Breast epithelium (tissue), 4 donors: ENCODE data around the gene ADAMTS17. TPM values are rescaled to one million over a fixed set of nuclear protein-coding genes. Genes with fewer than 3 reads are reported as not detected.

Source experiments
- DNase-seq, 2 donors: peaks; one replicate each; pipeline ENCODE4 v3.0.0-alpha.2; 2019; ENCODE audit warnings: low spot score in 2 of 2
- H3K27ac ChIP-seq, 2 donors: fragments of 200-600 bp; sonication (generic) in 1 of 2; one replicate each; pipeline ENCODE4 v1.5.1; 2016 to 2019; ENCODE audit warnings: mild to moderate bottlenecking in 1 of 2
- H3K27me3 ChIP-seq, 2 donors: fragments of 200-600 bp; sonication (generic) in 1 of 2; one replicate each; pipeline versions ENCODE4 v1.5.1 to v1.6.0; 2017 to 2019; ENCODE audit warnings: control low read depth in 1 of 2, mild to moderate bottlenecking in 1 of 2
- H3K36me3 ChIP-seq: fragments of 200-600 bp; one replicate; pipeline ENCODE4 v1.5.1; 2019
- H3K4me1 ChIP-seq, 2 donors: fragments of 200-600 bp; sonication (generic); one replicate each; pipeline ENCODE4 v1.5.1; 2016 to 2019; ENCODE audit warnings: control low read depth in 1 of 2
- H3K4me3 ChIP-seq, 3 donors: fragments of 200-600 bp; sonication (generic); 1 replicate in 2 of 3; 2 replicates in 1 of 3; pipeline ENCODE4 v1.5.1; 2016 to 2019; ENCODE audit warnings: mild to moderate bottlenecking in 3 of 3, moderate library complexity in 2 of 3
- H3K9me3 ChIP-seq, 2 donors: fragments of 200-600 bp; sonication (generic) in 1 of 2; one replicate each; pipeline ENCODE4 v1.5.1; 2016 to 2019; ENCODE audit warnings: control low read depth in 1 of 2
- CTCF ChIP-seq, 3 donors: fragments of 450-650 bp; IDR thresholded peaks; one replicate each; pipeline ENCODE4 v1.5.1; 2016 to 2017; ENCODE audit warnings: antibody characterized with exemption in 3 of 3, mild to moderate bottlenecking in 3 of 3, moderate library complexity in 3 of 3
- POLR2A ChIP-seq: fragments of 450-650 bp; IDR thresholded peaks from one replicate; pipeline ENCODE4 v1.6.1; 2016; ENCODE audit warnings: antibody characterized with exemption, mild to moderate bottlenecking, moderate library complexity
- POLR2AphosphoS5 ChIP-seq, 3 donors: sonication (generic); formaldehyde crosslinking; IDR thresholded peaks; one replicate each; pipeline ENCODE4 v1.6.1; 2017; ENCODE audit warnings: antibody characterized with exemption in 3 of 3
- intact Hi-C: fragments of 100-400 bp; cut with DNase I; formaldehyde crosslinking; loops from one replicate; pipeline ENCODE4 v1.15.1; 2023; ENCODE audit warnings: low total_unique reads
- total RNA-seq, 3 donors: library from RNA; depleted of rRNA; stranded (reverse); fragments of >200 nt; gene quantifications; one replicate each; pipeline ENCODE4 v1.1.0, GENCODE V29; 2016

ADAMTS17 gene
- total RNA-seq, 3 donors from 2014 or later = 5.1 to 8.0 (median 5.9) TPM

- intact Hi-C loops = no loop called here
Measured at GRCh38 chr15:100001405-100001804, 340.4 kb downstream of the ADAMTS17 start.

GRCh38 chr15:99999282-100000070, 342.3 kb downstream of the ADAMTS17 start:
- peak in 1 of 2 donors; percentile 41 for DNase-seq

More at GRCh38 chr15:100001405-100001804, 340.4 kb downstream of the ADAMTS17 start:
- no peaks in the 10 kb centered on the region for H3K9me3 ChIP-seq
- H3K27ac ChIP-seq = no peak overlapping the region
- H3K36me3 ChIP-seq = no peaks in the 10 kb centered on the region
- no peak overlapping the region for H3K4me3 ChIP-seq
- peaks cover 0 to 4% of the 10 kb centered on the region in 2 donors for H3K4me1 ChIP-seq
- no peak for TF ChIP-seq CTCF (IDR thresholded peaks at IDR 0.05)
- no peak for TF ChIP-seq POLR2AphosphoS5 (IDR thresholded peaks at IDR 0.05)
- TF ChIP-seq POLR2A = no peak
- no peaks in the 10 kb centered on the region for H3K27me3 ChIP-seq
- peak in 1 of 2 donors; percentile 9 for DNase-seq

DNA sequence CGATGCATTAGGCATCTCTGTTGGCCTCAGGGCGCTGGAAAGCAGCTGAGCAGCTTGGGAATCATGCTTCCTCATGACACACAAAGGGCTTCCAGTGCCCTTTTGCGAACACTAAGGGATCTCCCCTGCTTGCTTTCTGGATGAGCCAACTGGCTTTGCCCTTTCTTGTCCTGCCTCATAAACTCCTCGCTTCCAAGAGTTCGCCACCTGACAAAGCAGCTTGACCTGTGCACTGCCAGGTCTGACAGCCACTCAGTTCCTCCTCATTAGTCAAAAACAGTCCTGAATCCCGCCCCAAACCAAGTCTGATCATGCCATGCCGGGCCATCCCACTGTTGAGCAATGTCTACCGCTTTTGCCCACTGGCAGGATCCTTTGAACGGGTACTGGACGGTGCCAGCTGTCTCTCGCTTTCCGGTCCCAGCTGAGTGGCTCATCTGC, 343.1 kb downstream of the ADAMTS17 start:
- intact Hi-C loops = loop anchor here (5.0 kb wide), 1 partner anchor 1624 kb away; no protein-coding TSS in a partner anchor
- DNase-seq = peak; percentile 51 to 74
- no peak for TF ChIP-seq POLR2A
- TF ChIP-seq POLR2AphosphoS5 (IDR thresholded peaks at IDR 0.05) = no peak
- TF ChIP-seq CTCF (IDR thresholded peaks at IDR 0.05) = no peak
- H3K9me3 ChIP-seq = no peaks in the 10 kb centered on the region
- H3K4me3 ChIP-seq = no peak overlapping the region
- peak overlapping the region; percentile 15 to 38 for H3K27ac ChIP-seq
- H3K27me3 ChIP-seq = no peaks in the 10 kb centered on the region
- H3K36me3 ChIP-seq = no peaks in the 10 kb centered on the region
- peaks cover 0 to 4% of the 10 kb centered on the region in 2 donors for H3K4me1 ChIP-seq

More at GRCh38 chr15:99999282-100000070, 342.3 kb downstream of the ADAMTS17 start:
- intact Hi-C loops = loop anchor here (5.0 kb wide), 1 partner anchor 1623 kb away; no protein-coding TSS in a partner anchor
- H3K27me3 ChIP-seq = no peaks in the 10 kb centered on the region
- TF ChIP-seq POLR2AphosphoS5 (IDR thresholded peaks at IDR 0.05) = no peak
- TF ChIP-seq POLR2A = no peak
- TF ChIP-seq CTCF (IDR thresholded peaks at IDR 0.05) = no peak
- peaks cover 0 to 4% of the 10 kb centered on the region in 2 donors for H3K4me1 ChIP-seq
- no peaks in the 10 kb centered on the region for H3K9me3 ChIP-seq
- peak overlapping the region; percentile 15 to 38 for H3K27ac ChIP-seq
- no peak overlapping the region for H3K4me3 ChIP-seq
- no peaks in the 10 kb centered on the region for H3K36me3 ChIP-seq

GRCh38 chr15:99997112-99997651, 344.6 kb downstream of the ADAMTS17 start:
- intact Hi-C loops = loop anchor here (5.0 kb wide), 1 partner anchor 1625 kb away; no protein-coding TSS in a partner anchor
- peak in 1 of 2 donors; percentile 43 for DNase-seq
- no peaks in the 10 kb centered on the region for H3K9me3 ChIP-seq

More at GRCh38 chr15:99997112-99997651, 344.6 kb downstream of the ADAMTS17 start:
- H3K27me3 ChIP-seq = no peaks in the 10 kb centered on the region
- no peaks in the 10 kb centered on the region for H3K36me3 ChIP-seq
- no peak overlapping the region for H3K4me3 ChIP-seq
- H3K4me1 ChIP-seq = peaks cover 0 to 4% of the 10 kb centered on the region in 2 donors
- no peak for TF ChIP-seq POLR2AphosphoS5 (IDR thresholded peaks at IDR 0.05)
- TF ChIP-seq POLR2A = no peak
- no peak for TF ChIP-seq CTCF (IDR thresholded peaks at IDR 0.05)
- peak overlapping the region in 1 of 2 donors; percentile 15 for H3K27ac ChIP-seq
